ENCODE data around the gene ADI1. TPM values are rescaled to one million over a fixed set of nuclear protein-coding genes. Genes with fewer than 3 reads are reported as not detected.

Gene ADI1
- total RNA-seq, 1 donor from 2014 or later: 40.9 TPM

- no peaks in the 10 kb centered on the region for H3K9me3 ChIP-seq
- TF ChIP-seq CTCF (IDR thresholded peaks at IDR 0.05): no peak
- peaks cover 4 to 10% of the 10 kb centered on the region in 2 donors for H3K4me1 ChIP-seq
- H3K27me3 ChIP-seq: no peaks in the 10 kb centered on the region
- H3K36me3 ChIP-seq: peaks cover 29 to 30% of the 10 kb centered on the region in 2 donors
- intact Hi-C loops (cut with DNase I): loop anchor here (1.0 to 5.0 kb wide), 7 partner anchors 18 to 180 kb away; partner anchors contain the start of genes ADI1, EIPR1 and RPS7
- H3K27ac ChIP-seq: peak overlapping the region; percentile 92 to 97
- peak overlapping the region; percentile 84 to 94 for H3K4me3 ChIP-seq
- DNase-seq (ENCODE audit: low spot score in 2 of 2): no peak
These were observed 38.4 kb upstream of the ADI1 start for GRCh38 chr2:3557639-3558204.

GRCh38 chr2:3553946-3554345, 34.6 kb upstream of the ADI1 start:
- intact Hi-C loops (cut with DNase I): no loop called here
- no peak for TF ChIP-seq CTCF (IDR thresholded peaks at IDR 0.05)

GRCh38 chr2:3547915-3548314, 28.6 kb upstream of the ADI1 start:
- intact Hi-C loops (cut with DNase I): no loop called here
- H3K9me3 ChIP-seq: no peaks in the 10 kb centered on the region
- peaks cover 83 to 93% of the 10 kb centered on the region in 2 donors for H3K36me3 ChIP-seq
- no peaks in the 10 kb centered on the region for H3K27me3 ChIP-seq
- no peak for TF ChIP-seq CTCF (IDR thresholded peaks at IDR 0.05)
- DNase-seq (ENCODE audit: low spot score in 2 of 2): no peak
- H3K27ac ChIP-seq: no peak overlapping the region
- no peaks in the 10 kb centered on the region for H3K4me1 ChIP-seq
- no peak overlapping the region for H3K4me3 ChIP-seq

More at GRCh38 chr2:3553946-3554345, 34.6 kb upstream of the ADI1 start:
- H3K36me3 ChIP-seq: peaks cover 61 to 62% of the 10 kb centered on the region in 2 donors
- H3K4me1 ChIP-seq: peaks cover 4 to 10% of the 10 kb centered on the region in 2 donors
- H3K27ac ChIP-seq: no peak overlapping the region
- no peaks in the 10 kb centered on the region for H3K27me3 ChIP-seq
- no peak overlapping the region for H3K4me3 ChIP-seq
- no peaks in the 10 kb centered on the region for H3K9me3 ChIP-seq
- no peak for DNase-seq (ENCODE audit: low spot score in 2 of 2)

GRCh38 chr2:3545788-3546478, 26.6 kb upstream of the ADI1 start:
- H3K4me1 ChIP-seq: no peaks in the 10 kb centered on the region
- TF ChIP-seq CTCF (IDR thresholded peaks at IDR 0.05): no peak
- H3K36me3 ChIP-seq: peaks cover 84 to 98% of the 10 kb centered on the region in 2 donors
- H3K27ac ChIP-seq: no peak overlapping the region
- H3K4me3 ChIP-seq: no peak overlapping the region
- no peaks in the 10 kb centered on the region for H3K9me3 ChIP-seq
- DNase-seq (ENCODE audit: low spot score in 2 of 2): no peak
- H3K27me3 ChIP-seq: no peaks in the 10 kb centered on the region
- intact Hi-C loops (cut with DNase I): no loop called here

- DNase-seq (ENCODE audit: low spot score in 2 of 2): no peak
- H3K4me3 ChIP-seq: no peak overlapping the region
- no peaks in the 10 kb centered on the region for H3K27me3 ChIP-seq
- intact Hi-C loops (cut with DNase I): no loop called here
- H3K36me3 ChIP-seq: peaks cover 62 to 73% of the 10 kb centered on the region in 2 donors
- TF ChIP-seq CTCF (IDR thresholded peaks at IDR 0.05): no peak
- H3K4me1 ChIP-seq: no peaks in the 10 kb centered on the region
- no peak overlapping the region for H3K27ac ChIP-seq
- no peaks in the 10 kb centered on the region for H3K9me3 ChIP-seq
These were observed 23.8 kb upstream of the ADI1 start for GRCh38 chr2:3543023-3543683.
